ENCODE measurements around the gene ST14. TPM values are rescaled to one million over a fixed set of nuclear protein-coding genes. Genes with fewer than 3 reads are reported as not detected.

ST14 gene
- total RNA-seq, 4 donors from 2014 or later, result 0.88 to 15.6 (median 2.8) TPM

- intact Hi-C loops (cut with DNase I; ENCODE audit: low total_unique reads), result no loop called here
- H3K4me1 ChIP-seq, result no peaks in the 10 kb centered on the region
- H3K27ac ChIP-seq, result no peak overlapping the region
- H3K4me3 ChIP-seq, result no peak overlapping the region
- DNase-seq, result no peak
- H3K9me3 ChIP-seq, result no peaks in the 10 kb centered on the region
- no peaks in the 10 kb centered on the region for H3K36me3 ChIP-seq
- H3K27me3 ChIP-seq, result no peaks in the 10 kb centered on the region
- TF ChIP-seq POLR2A (IDR thresholded peaks at IDR 0.05) (no peak), CTCF (IDR thresholded peaks at IDR 0.05) (no peak)
These were observed 57.1 kb downstream of the ST14 start for GRCh38 chr11:130216591-130217132.

GRCh38 chr11:130217133-130218031 is 57.8 kb downstream of the ST14 start:
- intact Hi-C loops (cut with DNase I; ENCODE audit: low total_unique reads), result no loop called here
- Histone ChIP-seq H3K9me3 (no peaks in the 10 kb centered on the region), H3K27ac (no peak overlapping the region), H3K27me3 (no peaks in the 10 kb centered on the region), H3K4me1 (no peaks in the 10 kb centered on the region), H3K4me3 (no peak overlapping the region), H3K36me3 (no peaks in the 10 kb centered on the region)
- no peak for DNase-seq
- TF ChIP-seq POLR2A (IDR thresholded peaks at IDR 0.05) (no peak), CTCF (IDR thresholded peaks at IDR 0.05) (no peak)

GRCh38 chr11:130218501-130219070 is 59.0 kb downstream of the ST14 start:
- no peak overlapping the region for H3K27ac ChIP-seq
- no peak for TF ChIP-seq CTCF (IDR thresholded peaks at IDR 0.05)
- TF ChIP-seq POLR2A (IDR thresholded peaks at IDR 0.05), result no peak
- no peak for DNase-seq
- no peaks in the 10 kb centered on the region for H3K4me1 ChIP-seq
- intact Hi-C loops (cut with DNase I; ENCODE audit: low total_unique reads), result no loop called here
- no peaks in the 10 kb centered on the region for H3K27me3 ChIP-seq
- H3K4me3 ChIP-seq, result no peak overlapping the region
- H3K9me3 ChIP-seq, result no peaks in the 10 kb centered on the region
- H3K36me3 ChIP-seq, result no peaks in the 10 kb centered on the region

- Histone ChIP-seq H3K4me1 (no peaks in the 10 kb centered on the region), H3K27me3 (no peaks in the 10 kb centered on the region), H3K36me3 (no peaks in the 10 kb centered on the region), H3K9me3 (no peaks in the 10 kb centered on the region), H3K4me3 (no peak overlapping the region), H3K27ac (no peak overlapping the region)
- no peak for DNase-seq
- no peak for TF ChIP-seq POLR2A (IDR thresholded peaks at IDR 0.05)
- no peak for TF ChIP-seq CTCF (IDR thresholded peaks at IDR 0.05)
- intact Hi-C loops (cut with DNase I; ENCODE audit: low total_unique reads), result no loop called here
These were observed 59.6 kb downstream of the ST14 start for GRCh38 chr11:130219148-130219547.
